ENCODE data around the gene PAK4.
"Not testable (repeated sequence)": the region's sequence is repeated elsewhere in the genome, so short reads cannot be mapped to it uniquely, and the experiment has no call there.

The PAK4 gene

GRCh38 chr19:39130337-39131254, 5.0 kb downstream of the PAK4 start:
- no peak for DNase-seq

DNA sequence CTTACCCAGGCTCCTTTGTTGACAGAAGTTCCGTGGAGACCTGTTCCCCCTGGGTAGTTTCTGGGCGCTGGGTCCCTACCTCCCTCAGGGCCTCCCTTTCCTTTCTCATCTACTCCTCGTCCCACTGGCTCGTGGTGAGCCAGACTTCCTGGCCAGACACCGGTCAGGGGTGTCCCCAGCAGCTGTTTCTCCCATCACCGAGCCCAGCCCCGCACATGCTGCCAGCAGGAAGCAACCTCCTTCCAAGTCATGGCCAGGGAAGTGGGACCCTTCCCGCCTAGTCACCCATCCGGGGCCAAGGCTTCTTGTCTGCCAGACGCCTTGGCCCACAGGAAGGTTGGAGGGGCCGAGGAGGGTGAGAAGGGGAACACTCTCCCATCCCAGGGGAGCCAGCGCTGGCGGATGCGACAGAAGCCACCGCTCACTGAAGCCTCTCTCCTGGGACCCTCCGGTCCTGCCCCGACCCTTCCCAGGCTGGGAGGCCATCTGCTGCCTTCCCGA, 5.7 kb downstream of the PAK4 start:
- DNase-seq: no peak

DNA sequence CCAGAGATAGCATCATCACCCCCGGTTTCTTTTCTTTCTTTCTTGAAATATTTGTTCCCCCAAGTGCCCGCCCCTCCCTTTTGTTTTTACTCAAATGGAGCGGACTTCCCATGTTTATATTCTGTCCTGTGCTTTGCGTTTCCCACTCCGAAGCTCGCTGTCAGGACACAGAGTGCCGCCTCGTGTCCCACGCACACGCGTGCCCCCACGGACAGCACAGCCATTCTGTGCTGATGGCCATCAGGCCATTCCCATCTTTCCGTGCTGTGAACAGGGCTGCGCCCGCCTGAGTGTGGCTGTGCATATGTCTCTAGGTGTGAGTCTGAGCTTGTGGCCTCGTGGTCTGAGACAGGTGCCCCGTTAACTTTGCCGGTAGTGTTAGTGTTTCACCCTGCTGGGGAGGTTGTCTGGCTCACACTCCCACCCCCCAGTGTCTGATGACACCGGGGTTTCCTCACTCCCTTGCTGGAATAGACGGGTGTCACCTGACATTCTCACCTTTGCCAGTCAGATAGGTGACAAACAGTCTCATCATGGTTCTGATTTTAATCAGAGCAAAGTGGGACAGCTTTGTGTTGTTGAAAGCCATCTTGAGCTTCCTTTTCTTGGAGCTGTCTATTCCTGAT, 6.9 kb downstream of the PAK4 start:
- no peak for DNase-seq

- DNase-seq: no peak
Observed at GRCh38 chr19:39133431-39134270, 8.1 kb downstream of the PAK4 start.

- no peak for DNase-seq
Observed at GRCh38 chr19:39135701-39136100, 10.1 kb downstream of the PAK4 start.

DNA sequence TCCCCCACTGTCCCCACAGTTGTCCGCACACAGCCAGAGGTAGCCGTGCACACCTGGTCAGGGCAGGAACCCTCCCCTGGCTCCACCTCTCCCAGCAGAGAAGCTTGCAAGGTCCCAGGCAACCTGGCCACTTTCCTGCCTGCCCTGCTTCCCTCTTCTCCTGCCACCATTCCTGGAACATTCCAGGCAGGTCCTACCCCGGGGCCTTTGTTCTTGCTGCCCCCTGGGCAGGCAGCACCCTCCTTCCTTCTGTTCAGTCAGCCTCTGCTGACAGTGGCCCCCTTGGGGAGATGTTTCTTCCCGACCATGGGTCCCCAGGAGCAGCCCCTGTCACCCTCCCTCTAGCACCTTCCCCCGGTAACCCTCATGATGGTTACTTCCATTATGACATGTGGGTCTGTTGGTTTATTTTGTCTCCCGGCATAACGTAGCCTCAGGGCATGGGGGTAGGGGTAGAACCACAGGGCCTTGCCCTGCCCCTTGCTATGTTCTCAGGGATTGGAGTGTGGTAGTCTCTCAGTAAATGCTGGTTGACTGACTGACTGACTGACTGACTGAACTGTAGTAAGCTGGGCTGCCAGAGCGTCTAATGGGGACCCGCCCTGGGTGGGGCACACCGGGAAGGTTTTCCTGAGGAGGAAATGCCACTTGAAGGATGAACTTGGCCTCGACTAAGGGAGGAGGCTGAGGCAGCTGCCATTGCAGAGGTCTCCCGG, 10.8 kb downstream of the PAK4 start:
- no peak for DNase-seq

DNA sequence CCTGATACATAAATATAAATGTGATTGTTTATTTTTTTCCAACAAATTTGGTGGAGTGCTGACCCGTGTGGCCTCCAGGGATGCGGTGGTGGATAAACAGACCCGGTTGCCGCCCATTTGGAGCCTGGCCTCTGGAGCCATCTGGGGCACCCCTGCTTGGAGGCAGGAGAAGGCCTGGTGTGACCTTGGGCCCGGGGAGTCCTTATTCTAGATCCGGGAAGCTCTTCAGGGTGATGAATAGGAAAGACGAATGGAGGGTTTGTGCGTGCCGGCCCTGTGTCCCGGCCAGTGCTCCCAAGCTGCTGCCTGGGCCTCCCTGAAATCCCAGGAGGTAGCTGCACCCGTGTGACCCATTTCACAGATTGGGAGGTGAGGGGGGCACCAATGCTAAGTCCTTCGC, 11.5 kb downstream of the PAK4 start:
- DNase-seq: no peak

DNA sequence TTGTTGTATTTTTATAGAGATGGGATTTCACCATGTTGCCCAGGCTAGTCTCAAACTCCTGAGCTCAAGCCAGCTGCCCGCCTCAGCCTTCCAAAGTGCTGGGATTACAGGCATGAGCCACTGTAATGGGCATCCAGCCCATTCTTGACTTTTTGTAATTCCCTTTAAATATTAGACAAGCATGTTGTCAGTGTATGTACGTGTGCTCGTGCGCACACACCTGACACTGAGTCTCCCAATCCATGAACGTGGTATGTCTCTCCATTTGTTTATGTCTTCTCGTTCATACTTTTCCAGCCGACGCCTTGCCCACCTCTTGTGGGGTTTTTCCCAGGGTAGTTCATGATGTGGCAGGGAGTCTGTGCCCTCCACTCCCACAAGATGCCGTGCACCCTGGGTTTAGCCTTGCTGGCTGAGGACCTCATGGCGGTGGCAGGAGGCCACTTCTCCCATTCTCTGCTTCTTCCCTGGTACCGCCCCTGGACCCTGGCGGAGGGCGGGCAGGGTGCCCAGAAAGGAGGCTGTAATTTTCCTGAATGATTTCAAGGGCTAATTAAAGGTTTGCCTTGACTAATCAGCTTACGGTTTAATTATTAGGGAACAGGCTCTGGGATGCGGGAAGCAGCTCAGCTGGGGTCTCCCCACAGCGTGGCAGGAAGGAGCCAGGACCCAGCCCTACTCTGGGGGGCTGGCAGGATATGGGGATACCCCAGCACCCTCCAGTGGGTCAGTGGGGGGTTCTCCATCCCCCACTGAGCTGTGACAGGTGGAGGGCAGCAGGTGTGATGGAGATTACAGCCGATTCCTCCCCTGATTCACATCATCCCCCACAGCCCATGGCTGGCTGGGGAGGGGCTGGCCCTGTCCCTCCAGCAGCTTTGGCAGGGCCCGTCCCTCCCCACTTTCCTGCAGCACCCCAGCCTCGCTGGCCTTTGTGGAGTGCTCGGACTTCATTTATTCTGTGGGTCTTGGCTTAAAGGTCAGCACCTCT, 12.9 kb downstream of the PAK4 start:
- DNase-seq: no peak

GRCh38 chr19:39139305-39139874, 13.8 kb downstream of the PAK4 start:
- DNase-seq: no peak

GRCh38 chr19:39139971-39140453, 14.4 kb downstream of the PAK4 start:
- no peak for DNase-seq

- no peak for DNase-seq
Observed at GRCh38 chr19:39140594-39140993, 15.0 kb downstream of the PAK4 start.

DNA sequence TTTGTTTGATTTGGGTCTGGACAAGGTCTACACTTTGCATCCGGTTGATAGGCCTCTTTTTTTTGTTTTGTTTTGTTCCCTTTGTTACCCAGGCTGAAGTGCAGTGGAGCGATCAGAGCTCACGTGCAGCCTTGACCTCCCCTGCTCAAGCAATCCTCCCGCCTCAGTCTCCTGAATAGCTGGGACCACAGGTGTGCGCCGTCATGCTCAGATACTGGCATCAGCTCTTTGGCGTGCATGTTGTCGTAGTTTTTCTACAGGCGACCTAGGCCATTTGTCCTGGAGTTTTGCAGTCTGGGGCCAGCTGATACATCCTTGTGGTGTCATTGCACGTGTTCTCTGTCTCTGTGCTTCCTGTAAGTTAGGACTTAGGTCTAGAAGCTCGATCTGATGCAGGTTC, 16.3 kb downstream of the PAK4 start:
- DNase-seq: no peak

GRCh38 chr19:39142630-39143029, 17.0 kb downstream of the PAK4 start:
- DNase-seq: no peak

DNA sequence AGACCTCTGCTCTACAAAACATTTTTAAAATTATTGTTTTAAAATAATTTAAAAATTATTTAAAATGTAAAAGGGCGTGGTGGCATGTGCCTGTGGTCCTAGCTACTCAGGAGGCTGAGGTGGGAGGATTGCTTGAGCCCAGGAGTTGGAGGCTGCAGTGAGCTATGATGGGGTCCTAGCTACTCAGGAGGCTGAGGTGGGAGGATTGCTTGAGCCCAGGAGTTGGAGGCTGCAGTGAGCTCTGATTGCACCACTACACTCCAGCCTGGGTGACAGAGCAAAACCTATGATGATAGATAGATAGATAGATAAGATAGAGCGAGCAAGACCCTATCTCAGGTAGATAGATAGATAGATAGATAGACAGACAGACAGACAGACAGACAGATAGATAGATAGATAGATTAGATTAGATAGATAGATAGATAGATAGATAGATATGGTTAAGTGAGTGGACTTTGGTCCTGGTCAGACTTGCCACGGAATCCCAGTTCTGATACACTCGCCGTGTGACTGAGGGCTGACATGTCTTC, 18.2 kb downstream of the PAK4 start:
- DNase-seq: not testable (repeated sequence)

DNA sequence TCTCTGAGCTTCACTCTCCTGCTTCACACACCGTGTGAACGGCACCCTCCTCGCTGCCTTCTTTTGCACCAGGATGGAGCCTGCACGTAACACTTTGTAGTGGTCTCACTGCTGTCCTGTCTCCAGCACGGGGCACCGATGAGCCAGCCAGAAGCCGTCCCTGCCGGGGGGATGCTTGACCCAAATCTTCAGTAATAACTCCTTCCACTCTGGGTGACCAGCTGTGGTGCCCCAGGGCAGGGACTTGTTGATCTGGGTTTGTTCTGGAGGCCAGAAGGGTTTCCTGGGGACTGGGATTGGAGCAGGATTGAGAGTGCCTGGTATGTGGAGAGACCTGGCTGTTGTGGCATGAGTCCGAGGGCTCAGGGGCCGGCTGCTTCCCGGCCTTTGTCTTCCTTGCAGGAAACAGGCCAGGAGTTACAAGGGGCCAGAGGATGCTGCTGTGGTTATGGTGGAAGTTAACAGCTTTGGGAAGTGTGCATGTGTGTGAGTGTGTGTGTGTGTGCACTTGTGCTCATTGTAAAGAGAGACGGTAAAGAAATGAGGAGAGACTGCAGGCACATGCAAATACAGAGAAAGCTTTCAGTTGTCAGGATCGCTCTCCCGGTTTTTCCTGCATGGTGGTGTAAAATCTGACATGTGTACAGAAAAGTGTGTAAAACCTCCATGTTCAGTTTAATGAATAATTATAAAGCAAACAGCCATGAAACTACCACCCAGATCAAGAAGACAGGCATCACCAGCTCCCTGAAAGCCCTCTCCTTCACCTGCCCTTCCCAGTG, 18.9 kb downstream of the PAK4 start:
- DNase-seq: no peak

DNA sequence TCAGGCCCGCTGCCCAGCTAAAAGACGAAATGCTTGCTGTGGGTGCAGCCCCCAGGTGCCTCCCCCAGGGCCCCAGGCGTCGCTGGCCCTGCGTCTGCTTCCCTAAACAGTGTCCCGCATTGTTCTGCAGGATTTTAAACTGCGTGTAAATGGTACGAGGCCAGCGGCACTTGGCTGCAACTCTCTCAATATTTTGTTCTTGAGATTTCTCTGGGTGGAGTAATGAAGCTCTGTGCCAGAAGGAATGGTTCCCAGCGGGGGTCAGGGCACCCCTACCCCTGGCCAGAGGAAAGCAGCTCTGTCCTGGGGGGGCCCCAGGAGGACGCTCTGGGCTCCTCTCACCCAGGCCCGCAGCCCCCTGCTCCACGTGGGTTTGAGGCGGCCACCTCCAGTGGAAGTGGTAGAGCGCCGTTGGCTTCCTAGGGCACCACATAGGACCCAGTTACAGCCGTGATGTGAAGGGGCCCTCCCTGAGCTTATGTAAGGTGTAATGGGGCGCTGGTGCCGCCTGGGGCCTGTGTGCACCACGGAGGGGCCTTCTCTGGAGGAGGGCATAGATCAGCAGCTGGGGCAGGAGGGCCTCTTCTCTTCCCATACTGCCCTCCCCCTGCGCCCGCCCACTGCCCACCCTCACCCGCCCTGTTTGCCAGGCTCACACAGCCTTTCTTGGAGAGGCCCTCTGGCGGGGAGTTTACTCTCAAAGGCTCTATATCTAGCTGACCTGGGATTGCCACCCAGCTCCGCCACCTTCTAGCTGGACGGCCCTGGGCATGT, 19.8 kb downstream of the PAK4 start:
- DNase-seq: no peak

DNA sequence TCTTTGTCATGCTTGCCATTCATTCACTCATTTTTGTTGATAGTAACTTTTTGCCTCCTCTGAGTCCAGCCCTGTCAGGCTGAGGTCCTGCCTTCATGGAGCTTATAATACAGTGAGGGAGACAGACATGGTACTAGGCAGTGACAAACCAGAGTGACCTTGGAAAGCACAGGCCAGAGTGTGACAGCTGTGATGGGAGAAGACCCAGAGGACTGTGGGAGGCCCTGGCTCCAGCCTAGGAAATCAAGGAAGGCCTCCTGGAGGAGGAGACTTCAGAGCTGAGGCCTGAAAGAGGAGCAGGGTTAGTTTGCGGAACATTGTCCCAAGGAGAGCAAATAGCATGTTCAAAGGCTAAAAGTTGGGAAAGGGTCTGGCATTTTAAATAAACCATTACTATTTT, 20.5 kb downstream of the PAK4 start:
- DNase-seq: no peak

DNA sequence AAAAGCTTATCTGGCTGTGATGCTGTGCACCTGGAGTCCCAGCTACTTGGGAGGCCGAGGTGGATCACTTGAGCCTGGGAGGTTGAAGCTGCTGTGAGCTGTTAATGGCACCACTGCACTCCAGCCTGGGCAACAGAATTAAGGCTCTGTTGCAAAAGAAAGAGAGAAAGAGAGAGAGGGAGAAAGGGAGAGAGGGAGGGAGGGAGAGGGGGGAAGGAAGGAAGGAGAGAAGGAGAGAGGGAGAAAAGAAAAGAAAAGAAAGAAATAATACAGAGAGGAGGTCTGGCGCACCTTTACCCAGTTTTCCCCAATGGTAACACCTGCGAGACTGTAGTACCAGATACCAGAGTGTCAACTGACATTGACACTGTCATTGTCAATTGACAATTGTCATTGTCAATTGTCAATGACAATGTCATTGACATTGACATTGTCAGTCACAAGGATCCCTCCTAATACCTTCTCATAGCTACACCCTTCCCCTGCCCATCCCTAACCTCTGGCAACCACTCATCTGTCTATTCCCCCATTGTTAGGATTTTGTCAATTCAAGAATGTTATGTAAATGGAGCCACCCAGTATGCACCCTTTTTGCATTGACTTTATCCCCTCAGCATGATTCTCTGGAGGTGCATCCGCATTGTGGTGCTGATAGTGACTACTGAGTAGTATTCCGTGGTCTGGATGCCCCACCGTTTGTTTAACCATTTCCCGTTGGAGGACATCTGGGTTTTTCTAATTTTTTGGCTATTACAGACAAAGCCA, 21.3 kb downstream of the PAK4 start:
- DNase-seq: no peak

All from activated effector memory CD4-positive, alpha-beta T cell treated with anti-CD3 and anti-CD28 coated beads, Interleukin-2, amount 50 U/mL, for 16 hours (primary cell).